ENCODE data around the gene PKDCC.

DNA sequence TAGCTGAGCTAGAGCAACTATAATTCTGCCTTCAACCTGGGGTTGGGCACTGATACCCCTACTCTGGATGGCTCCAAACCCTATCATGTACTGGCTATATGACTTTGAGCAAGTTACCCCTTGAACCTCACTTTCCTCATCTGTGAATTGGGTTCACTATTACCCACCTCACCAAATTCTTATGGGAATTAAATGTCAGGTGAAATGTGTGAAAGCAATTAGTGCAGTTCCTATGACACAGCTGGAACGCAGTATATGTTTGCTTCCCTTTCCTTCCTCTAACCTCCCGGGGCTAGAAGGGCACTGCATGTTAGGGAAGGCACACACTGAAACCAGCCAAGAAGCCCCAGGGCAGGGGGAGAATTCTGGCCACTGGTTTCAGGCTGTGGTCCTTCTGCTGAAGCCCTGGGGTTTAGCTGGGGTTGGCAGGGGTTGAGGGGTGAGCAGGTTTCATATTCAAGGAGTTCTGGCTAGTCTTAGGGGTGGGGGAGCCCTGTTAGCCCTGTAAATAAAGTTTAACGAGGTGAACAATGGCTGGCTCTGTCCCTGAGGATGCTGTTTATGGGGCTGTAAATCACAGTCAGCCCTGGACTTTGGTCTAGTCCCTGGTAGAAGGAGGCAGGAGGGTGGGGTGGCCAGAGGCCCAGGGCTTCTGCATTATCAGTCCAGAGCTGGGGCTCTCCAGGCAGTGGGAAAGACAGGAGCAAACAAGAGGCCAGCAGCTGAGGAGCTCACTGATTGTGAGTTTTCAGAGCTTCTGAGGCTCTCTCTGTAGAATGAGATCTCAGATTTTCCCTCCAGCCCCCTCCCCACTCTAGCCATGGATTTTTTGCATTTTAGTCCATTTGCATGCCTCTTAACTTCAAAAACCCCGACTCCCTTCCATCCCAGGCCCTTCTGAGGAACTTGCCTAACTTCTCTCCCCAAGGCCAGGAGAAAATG lies 8.0 kb downstream of the PKDCC start:
- TF ChIP-seq POLR2A (IDR thresholded peaks at IDR 0.05; ENCODE audit: low read depth, low read length) = no peak
- no peak for TF ChIP-seq POLR2AphosphoS5 (IDR thresholded peaks at IDR 0.05; ENCODE audit: low read depth, low read length)
- no peak for TF ChIP-seq TAF1 (IDR thresholded peaks at IDR 0.05; ENCODE audit: low read depth, low read length)
- TF ChIP-seq POU2F2 (IDR thresholded peaks at IDR 0.05; ENCODE audit: low read depth, low read length) = no peak
